HUES64 (cell line): ENCODE results near the gene PCDHA3.
A peak's percentile ranks its signal among the peaks of the same experiment; 100 is the strongest.
"Not testable (repeated sequence)": the region's sequence is repeated elsewhere in the genome, so short reads cannot be mapped to it uniquely, and the experiment has no call there.

Experiments used
- H3K27ac ChIP-seq: 2 replicates; pipeline ENCODE4 v1.7.0; 2013; ENCODE audit warnings: low read depth, low read length, inconsistent platforms
- H3K27me3 ChIP-seq: 2 replicates; pipeline ENCODE4 v1.6.1; 2013; ENCODE audit warnings: mild to moderate bottlenecking, low read length; ENCODE audit not compliant: insufficient read depth
- H3K36me3 ChIP-seq: 2 replicates; pipeline ENCODE4 v1.6.1; 2013; ENCODE audit warnings: mild to moderate bottlenecking, low read length; ENCODE audit not compliant: insufficient read depth
- H3K4me1 ChIP-seq: 2 replicates; pipeline ENCODE4 v1.6.1; 2013; ENCODE audit warnings: mild to moderate bottlenecking, low read length, moderate library complexity; ENCODE audit not compliant: insufficient read depth
- H3K4me3 ChIP-seq: 2 replicates; pipeline ENCODE4 v1.5.1; 2013; ENCODE audit warnings: mild to moderate bottlenecking, low read length, moderate library complexity
- H3K9ac ChIP-seq: 2 replicates; pipeline ENCODE4 v1.6.1; 2013; ENCODE audit warnings: mild to moderate bottlenecking, low read depth, low read length
- H3K9me3 ChIP-seq: 2 replicates; pipeline ENCODE4 v1.6.1; 2013; ENCODE audit warnings: low read depth, low read length; ENCODE audit not compliant: insufficient read depth
- WGBS: fragments of 150-250, 120-280 bp; methylation state at CpG from one replicate; pipeline ENCODE4 v1.1.7; 2013; ENCODE audit warnings: missing lambda C conversion rate; 5-methylcytosine and 5-hydroxymethylcytosine counted together

PCDHA3 gene

GRCh38 chr5:140822281-140822629 lies 21.4 kb downstream of the PCDHA3 start:
- WGBS: 93% methylated on average over 6 of the region's 6 CpGs
- Histone ChIP-seq H3K36me3 (no peaks in the 10 kb centered on the region), H3K4me1 (no peaks in the 10 kb centered on the region), H3K27me3 (no peaks in the 10 kb centered on the region), H3K9ac (no peak overlapping the region), H3K27ac (no peak overlapping the region), H3K9me3 (no peaks in the 10 kb centered on the region), H3K4me3 (no peak overlapping the region)

GRCh38 chr5:140822969-140823368 lies 22.1 kb downstream of the PCDHA3 start:
- not testable (repeated sequence) for H3K27me3 ChIP-seq, H3K4me1 ChIP-seq, H3K9ac ChIP-seq, H3K4me3 ChIP-seq, H3K27ac ChIP-seq, H3K9me3 ChIP-seq, H3K36me3 ChIP-seq
- 97% methylated on average over 48 of the region's 48 CpGs for WGBS

- Histone ChIP-seq H3K4me1 (no peaks in the 10 kb centered on the region), H3K4me3 (no peak overlapping the region), H3K9me3 (no peaks in the 10 kb centered on the region), H3K9ac (no peak overlapping the region), H3K36me3 (no peaks in the 10 kb centered on the region), H3K27ac (no peak overlapping the region), H3K27me3 (no peaks in the 10 kb centered on the region)
- WGBS: 96% methylated on average over 38 of the region's 38 CpGs
Measured at GRCh38 chr5:140823475-140823874, 22.6 kb downstream of the PCDHA3 start.

GRCh38 chr5:140827704-140828361 lies 27.0 kb downstream of the PCDHA3 start, which contains the start of gene PCDHA6:
PCDHA6 (plus strand) TSS chr5:140827960; CDS start chr5:140828092, 132 bp downstream.
- Histone ChIP-seq H3K4me3 (no peak within 1 kb of the TSS), H3K9me3 (no peaks in the 10 kb centered on the region), H3K27ac (no peak within 1 kb of the TSS), H3K9ac (no peak within 1 kb of the TSS), H3K4me1 (no peaks in the 10 kb centered on the region), H3K36me3 (no peaks in the 10 kb centered on the region), H3K27me3 (no peaks in the 10 kb centered on the region)
- WGBS: 96% methylated on average over 27 of the region's 27 CpGs

- Histone ChIP-seq H3K4me1 (no peaks in the 10 kb centered on the region), H3K4me3 (no peak overlapping the region), H3K9ac (no peak overlapping the region), H3K36me3 (no peaks in the 10 kb centered on the region), H3K27ac (no peak overlapping the region), H3K9me3 (no peaks in the 10 kb centered on the region), H3K27me3 (no peaks in the 10 kb centered on the region)
- WGBS: 95% methylated on average over 18 of the region's 18 CpGs
Measured at GRCh38 chr5:140828362-140828737, 27.5 kb downstream of the PCDHA3 start.

GRCh38 chr5:140829511-140830501 lies 28.9 kb downstream of the PCDHA3 start:
- not testable (repeated sequence) for H3K27me3 ChIP-seq, H3K9ac ChIP-seq, H3K4me1 ChIP-seq, H3K9me3 ChIP-seq, H3K27ac ChIP-seq, H3K4me3 ChIP-seq, H3K36me3 ChIP-seq
- WGBS: 96% methylated on average over 106 of the region's 106 CpGs

- WGBS: 87% methylated on average over 8 of the region's 8 CpGs
- no peaks in the 10 kb centered on the region for H3K4me1 ChIP-seq
- H3K9me3 ChIP-seq: no peaks in the 10 kb centered on the region
- peak within 1 kb of the TSS; percentile 29; the same call in 1 of the 2 replicates for H3K4me3 ChIP-seq
- H3K36me3 ChIP-seq: no peaks in the 10 kb centered on the region
- no peak within 1 kb of the TSS for H3K27ac ChIP-seq
- H3K27me3 ChIP-seq: no peaks in the 10 kb centered on the region
- no peak within 1 kb of the TSS for H3K9ac ChIP-seq
Measured at GRCh38 chr5:140833993-140834392, 33.1 kb downstream of the PCDHA3 start, which contains the start of gene PCDHA7. PCDHA7 (plus strand) TSS chr5:140834269; CDS start chr5:140834384, 115 bp downstream.

GRCh38 chr5:140834439-140835008 lies 33.7 kb downstream of the PCDHA3 start:
- H3K4me1 ChIP-seq, H3K9ac ChIP-seq, H3K27ac ChIP-seq, H3K27me3 ChIP-seq, H3K36me3 ChIP-seq, H3K9me3 ChIP-seq: not testable (repeated sequence)
- H3K4me3 ChIP-seq: peak overlapping the region; percentile 29; the same call in 1 of the 2 replicates
- 94% methylated on average over 26 of the region's 38 CpGs for WGBS

- 97% methylated on average over 103 of the region's 103 CpGs for WGBS
- Histone ChIP-seq H3K9ac (no peak overlapping the region), H3K27me3 (no peaks in the 10 kb centered on the region)
Measured at GRCh38 chr5:140835622-140836510, 35.0 kb downstream of the PCDHA3 start.

GRCh38 chr5:140840978-140841962 lies 40.4 kb downstream of the PCDHA3 start, which contains the start of gene PCDHA8:
PCDHA8 (plus strand) TSS chr5:140841187; CDS start chr5:140841322, 135 bp downstream.
- Histone ChIP-seq H3K4me1 (no peaks in the 10 kb centered on the region), H3K4me3 (peak within 1 kb of the TSS; percentile 35), H3K9me3 (no peaks in the 10 kb centered on the region), H3K9ac (no peak within 1 kb of the TSS), H3K27me3 (no peaks in the 10 kb centered on the region), H3K27ac (no peak within 1 kb of the TSS), H3K36me3 (no peaks in the 10 kb centered on the region)
- WGBS: 85% methylated on average over 46 of the region's 47 CpGs

More at GRCh38 chr5:140835622-140836510, 35.0 kb downstream of the PCDHA3 start:
- Histone ChIP-seq H3K4me1 (no peaks in the 10 kb centered on the region), H3K9me3 (no peaks in the 10 kb centered on the region), H3K4me3 (no peak overlapping the region), H3K27ac (no peak overlapping the region), H3K36me3 (no peaks in the 10 kb centered on the region)
